Transverse colon (tissue), 4 donors: ENCODE data around the gene UBAC2. TPM values are rescaled to one million over a fixed set of nuclear protein-coding genes. Genes with fewer than 3 reads are reported as not detected.

ENCODE experiments used
- DNase-seq: peaks from one replicate; pipeline ENCODE4 v3.0.0-alpha.2; 2019
- H3K27ac ChIP-seq, 4 donors: fragments of 200-600 bp; sonication (generic); 2 replicates each; pipeline ENCODE4 v1.5.1; 2016 to 2018; ENCODE audit warnings: inconsistent platforms in 4 of 4
- H3K27me3 ChIP-seq: fragments of 200-600 bp; sonication (generic); 2 replicates; pipeline ENCODE4 v1.5.1; 2017; ENCODE audit warnings: inconsistent platforms
- H3K36me3 ChIP-seq, 4 donors: fragments of 200-600 bp; sonication (generic); 2 replicates each; pipeline ENCODE4 v1.5.1; 2017 to 2019; ENCODE audit warnings: inconsistent platforms in 4 of 4
- H3K4me1 ChIP-seq, 4 donors: fragments of 200-600 bp; sonication (generic); 2 replicates each; pipeline ENCODE4 v1.5.1; 2017 to 2020; ENCODE audit warnings: inconsistent platforms in 4 of 4
- H3K4me3 ChIP-seq, 4 donors: fragments of 200-600 bp; sonication (generic); 1 replicate in 1 of 4; 2 replicates in 3 of 4; pipeline versions ENCODE4 v1.5.1 to v1.6.1; 2017 to 2019; ENCODE audit warnings: inconsistent platforms in 4 of 4
- H3K9me3 ChIP-seq, 2 donors: fragments of 200-600 bp; sonication (generic); 2 replicates each; pipeline ENCODE4 v1.5.1; 2017 to 2019; ENCODE audit warnings: inconsistent platforms in 2 of 2
- CTCF ChIP-seq, 5 experiments: fragments of 200-600 bp in 3 of 5; fragments of 450-650 bp in 2 of 5; sonication (generic) in 3 of 5; IDR thresholded peaks; 1 replicate in 2 of 5; 2 replicates in 3 of 5; pipeline ENCODE4 v1.5.1; 2016 to 2017; ENCODE audit warnings: antibody characterized with exemption in 5 of 5, inconsistent platforms in 3 of 5, mild to moderate bottlenecking in 2 of 5, moderate library complexity in 1 of 5
- EP300 ChIP-seq: sonication (generic); formaldehyde crosslinking; IDR thresholded peaks from one replicate; pipeline ENCODE4 v1.6.1; 2017; ENCODE audit warnings: antibody characterized with exemption, low read depth
- POLR2A ChIP-seq: fragments of 450-650 bp; IDR thresholded peaks from one replicate; pipeline ENCODE4 v1.6.1; 2016; ENCODE audit warnings: antibody characterized with exemption, mild to moderate bottlenecking, moderate library complexity
- POLR2AphosphoS5 ChIP-seq, 3 donors: sonication (generic); formaldehyde crosslinking; IDR thresholded peaks; one replicate each; pipeline ENCODE4 v1.6.1; 2016; ENCODE audit warnings: antibody characterized with exemption in 3 of 3
- WGBS, 2 donors: methylation state at CpG; one replicate each; pipeline ENCODE4 v1.1.5; 2018; ENCODE audit warnings: low coverage in 1 of 2; 5-methylcytosine and 5-hydroxymethylcytosine counted together
- in situ Hi-C, 4 donors: fragments of 200-750 bp; cut with MboI; loops; one replicate each; pipeline versions ENCODE4 v1.15.0 to v1.15.1; 2017; ENCODE audit warnings: low sequenced_read_pairs in 3 of 4, low pct_ligation_motif_present in 1 of 4, low pct_unique_long_range_greater_than_20kb in 1 of 4
- intact Hi-C: fragments of 100-400 bp; cut with DNase I; formaldehyde crosslinking; loops from one replicate; pipeline ENCODE4 v1.15.1; 2023; ENCODE audit warnings: low total_unique reads
- total RNA-seq, 4 donors: library from RNA; depleted of rRNA; stranded (reverse); fragments of >200 nt; gene quantifications; one replicate each; pipeline ENCODE4 v1.1.0, GENCODE V29; 2016

Gene UBAC2
- 10 to 100 TPM; 34.4 to 77.3 (median 66.5) TPM for total RNA-seq

GRCh38 chr13:99200432-99201167 lies at the start of gene UBAC2:
TSS of gene UBAC2 (plus strand) at chr13:99200854. CDS start at chr13:99200909, 55 bp downstream.
- no peaks in the 10 kb centered on the region for H3K36me3 ChIP-seq
- DNase-seq: peak; percentile 97
- H3K27me3 ChIP-seq: no peaks in the 10 kb centered on the region
- intact Hi-C loops: no loop called here
- peaks cover 0 to 56% (median 26%) of the 10 kb centered on the region in 4 donors for H3K4me1 ChIP-seq
- peak within 1 kb of the TSS; percentile 93 to 98 (median 96) for H3K27ac ChIP-seq
- no peak for TF ChIP-seq EP300
- TF ChIP-seq CTCF (IDR thresholded peaks at IDR 0.05): peak in 2 of 5 experiments; percentile 27 to 35
- TF ChIP-seq POLR2A: peak; percentile 97
- TF ChIP-seq POLR2AphosphoS5 (IDR thresholded peaks at IDR 0.05): peak; percentile 94 to 98 (median 97)
- in situ Hi-C loops: no loop called here
- no peaks in the 10 kb centered on the region for H3K9me3 ChIP-seq
- whole genome bisulfite sequencing, 2 donors: 1% methylated on average over 29 of the region's 76 CpGs; no CpG with 5 or more reads in 1 of the 2 donors
- H3K4me3 ChIP-seq: peak within 1 kb of the TSS; percentile 80 to 90 (median 86)

GRCh38 chr13:99151516-99151915 lies 49.1 kb upstream of the UBAC2 start:
- 70 to 80% methylated on average over 1 to 4 of the region's 4 CpGs for WGBS, 2 donors
- Histone ChIP-seq H3K4me3 (no peak overlapping the region), H3K4me1 (no peaks in the 10 kb centered on the region), H3K36me3 (no peaks in the 10 kb centered on the region), H3K9me3 (no peaks in the 10 kb centered on the region), H3K27ac (no peak overlapping the region), H3K27me3 (peaks cover 6% of the 10 kb centered on the region)
- no peak for TF ChIP-seq CTCF (IDR thresholded peaks at IDR 0.05)
- TF ChIP-seq POLR2A: no peak
- TF ChIP-seq POLR2AphosphoS5 (IDR thresholded peaks at IDR 0.05): no peak
- no peak for TF ChIP-seq EP300
- DNase-seq: no peak
- intact Hi-C loops: no loop called here
- in situ Hi-C loops: no loop called here

GRCh38 chr13:99153219-99153618 lies 47.4 kb upstream of the UBAC2 start:
- 91 to 100% methylated on average over 1 of the region's 1 CpG for WGBS, 2 donors
- no peaks in the 10 kb centered on the region for H3K9me3 ChIP-seq
- H3K4me1 ChIP-seq: no peaks in the 10 kb centered on the region
- no peak for DNase-seq
- in situ Hi-C loops: no loop called here
- intact Hi-C loops: no loop called here
- no peak overlapping the region for H3K27ac ChIP-seq
- no peaks in the 10 kb centered on the region for H3K27me3 ChIP-seq
- TF ChIP-seq EP300 (no peak), CTCF (IDR thresholded peaks at IDR 0.05) (no peak), POLR2A (no peak), POLR2AphosphoS5 (IDR thresholded peaks at IDR 0.05) (no peak)
- no peaks in the 10 kb centered on the region for H3K36me3 ChIP-seq
- no peak overlapping the region for H3K4me3 ChIP-seq

GRCh38 chr13:99154064-99154463 lies 46.6 kb upstream of the UBAC2 start:
- Histone ChIP-seq H3K27me3 (peaks cover 6% of the 10 kb centered on the region), H3K36me3 (no peaks in the 10 kb centered on the region), H3K4me3 (no peak overlapping the region), H3K4me1 (no peaks in the 10 kb centered on the region), H3K9me3 (no peaks in the 10 kb centered on the region), H3K27ac (no peak overlapping the region)
- WGBS, 2 donors: 87% methylated on average over 2 of the region's 2 CpGs; no CpG with 5 or more reads in 1 of the 2 donors
- no peak for DNase-seq
- intact Hi-C loops (no loop called here), in situ Hi-C loops (no loop called here)
- no peak for TF ChIP-seq POLR2AphosphoS5 (IDR thresholded peaks at IDR 0.05)
- no peak for TF ChIP-seq CTCF (IDR thresholded peaks at IDR 0.05)
- no peak for TF ChIP-seq EP300
- no peak for TF ChIP-seq POLR2A
